ENCODE results near the gene INAFM2. TPM values are rescaled to one million over a fixed set of nuclear protein-coding genes. Genes with fewer than 3 reads are reported as not detected.

The INAFM2 gene
- total RNA-seq, 2 experiments from 2014 or later = 8.8 to 9.4 TPM

- peak; percentile 21 for ATAC-seq (ENCODE audit: low read depth)
- H3K36me3 Mint-ChIP-seq = no peaks in the 10 kb centered on the region
- H3K27ac Mint-ChIP-seq = peak overlapping the region; percentile 43
- POLR2A ChIA-PET = interaction anchor here (0.6 to 2.2 kb wide), 3 partner anchors 24 to 51 kb away, joined by 3 to 8 read pairs (median 3); partner anchors contain the start of genes KNSTRN and PLCB2
- peak; percentile 65 for DNase-seq
- H3K9me3 Mint-ChIP-seq = no peaks in the 10 kb centered on the region
- H3K4me3 Mint-ChIP-seq = peak overlapping the region; percentile 82
- H3K27me3 Mint-ChIP-seq = peaks cover 17% of the 10 kb centered on the region
- H3K4me1 Mint-ChIP-seq = peaks cover 16% of the 10 kb centered on the region
Observed at GRCh38 chr15:40358471-40359353, 35.2 kb downstream of the INAFM2 start.

GRCh38 chr15:40360015-40360414 lies 36.5 kb downstream of the INAFM2 start:
- Mint-ChIP-seq H3K27ac (no peak overlapping the region), H3K4me1 (peaks cover 14% of the 10 kb centered on the region), H3K4me3 (no peak overlapping the region), H3K27me3 (peaks cover 9% of the 10 kb centered on the region), H3K36me3 (no peaks in the 10 kb centered on the region), H3K9me3 (no peaks in the 10 kb centered on the region)
- DNase-seq = no peak
- POLR2A ChIA-PET = interaction anchor here (0.6 kb wide), 1 partner anchor 209 kb away, joined by 3 read pairs; the partner anchor contains the start of gene RPUSD2
- no peak for ATAC-seq (ENCODE audit: low read depth)

- Mint-ChIP-seq H3K9me3 (no peaks in the 10 kb centered on the region), H3K4me3 (no peak overlapping the region), H3K27me3 (peaks cover 2% of the 10 kb centered on the region), H3K36me3 (no peaks in the 10 kb centered on the region), H3K4me1 (peaks cover 18% of the 10 kb centered on the region), H3K27ac (no peak overlapping the region)
- POLR2A ChIA-PET = no interaction called here
- DNase-seq (no peak), ATAC-seq (ENCODE audit: low read depth) (no peak)
Observed at GRCh38 chr15:40361640-40362039, 38.1 kb downstream of the INAFM2 start.

- Mint-ChIP-seq H3K4me3 (no peak overlapping the region), H3K27me3 (no peaks in the 10 kb centered on the region), H3K9me3 (no peaks in the 10 kb centered on the region), H3K36me3 (no peaks in the 10 kb centered on the region), H3K27ac (no peak overlapping the region), H3K4me1 (peaks cover 19% of the 10 kb centered on the region)
- ATAC-seq (ENCODE audit: low read depth) (no peak), DNase-seq (no peak)
- POLR2A ChIA-PET = interaction anchor here (0.8 kb wide), 1 partner anchor 42 kb away, joined by 3 read pairs; the partner anchor contains the start of gene IVD
Observed at GRCh38 chr15:40363611-40364010, 40.1 kb downstream of the INAFM2 start.

GRCh38 chr15:40364251-40364650 lies 40.8 kb downstream of the INAFM2 start:
- H3K27ac Mint-ChIP-seq = no peak overlapping the region
- no peaks in the 10 kb centered on the region for H3K9me3 Mint-ChIP-seq
- POLR2A ChIA-PET = no interaction called here
- no peaks in the 10 kb centered on the region for H3K27me3 Mint-ChIP-seq
- DNase-seq (no peak), ATAC-seq (ENCODE audit: low read depth) (no peak)
- peaks cover 12% of the 10 kb centered on the region for H3K4me1 Mint-ChIP-seq
- no peaks in the 10 kb centered on the region for H3K36me3 Mint-ChIP-seq
- no peak overlapping the region for H3K4me3 Mint-ChIP-seq

GRCh38 chr15:40365016-40365415 lies 41.5 kb downstream of the INAFM2 start:
- Mint-ChIP-seq H3K27ac (no peak overlapping the region), H3K36me3 (no peaks in the 10 kb centered on the region), H3K9me3 (no peaks in the 10 kb centered on the region), H3K4me3 (no peak overlapping the region), H3K27me3 (no peaks in the 10 kb centered on the region), H3K4me1 (peaks cover 12% of the 10 kb centered on the region)
- POLR2A ChIA-PET = interaction anchor here (1.6 kb wide), 1 partner anchor 40 kb away, joined by 3 read pairs; the partner anchor contains the start of gene IVD
- ATAC-seq (ENCODE audit: low read depth) = no peak
- DNase-seq = no peak

- Mint-ChIP-seq H3K4me3 (no peak overlapping the region), H3K4me1 (peaks cover 14% of the 10 kb centered on the region), H3K27ac (peak overlapping the region; percentile 40), H3K36me3 (no peaks in the 10 kb centered on the region), H3K9me3 (no peaks in the 10 kb centered on the region), H3K27me3 (peaks cover 3% of the 10 kb centered on the region)
- ATAC-seq (ENCODE audit: low read depth) (no peak), DNase-seq (no peak)
- POLR2A ChIA-PET = interaction anchor here (1.5 to 4.0 kb wide), 3 partner anchors 9 to 56 kb away, joined by 3 to 22 read pairs (median 6); partner anchors contain the start of gene IVD
Observed at GRCh38 chr15:40365624-40366456, 42.3 kb downstream of the INAFM2 start.

GRCh38 chr15:40366457-40367370 lies 43.2 kb downstream of the INAFM2 start:
- Mint-ChIP-seq H3K9me3 (no peaks in the 10 kb centered on the region), H3K4me3 (peak overlapping the region; percentile 80), H3K36me3 (no peaks in the 10 kb centered on the region), H3K4me1 (peaks cover 14% of the 10 kb centered on the region), H3K27ac (peak overlapping the region; percentile 78), H3K27me3 (peaks cover 12% of the 10 kb centered on the region)
- POLR2A ChIA-PET = interaction anchor here (1.0 to 4.0 kb wide), 6 partner anchors 10 to 74 kb away, joined by 3 to 22 read pairs (median 6); partner anchors contain the start of genes BAHD1 and IVD
- DNase-seq = no peak
- no peak for ATAC-seq (ENCODE audit: low read depth)

GRCh38 chr15:40367371-40367685 lies 43.8 kb downstream of the INAFM2 start:
- Mint-ChIP-seq H3K36me3 (no peaks in the 10 kb centered on the region), H3K4me3 (peak overlapping the region; percentile 80), H3K4me1 (peaks cover 14% of the 10 kb centered on the region), H3K27me3 (peaks cover 15% of the 10 kb centered on the region), H3K9me3 (no peaks in the 10 kb centered on the region), H3K27ac (peak overlapping the region; percentile 78)
- no peak for ATAC-seq (ENCODE audit: low read depth)
- DNase-seq = no peak
- POLR2A ChIA-PET = interaction anchor here (1.0 to 4.0 kb wide), 5 partner anchors 11 to 73 kb away, joined by 3 to 22 read pairs (median 6); partner anchors contain the start of gene BAHD1

- POLR2A ChIA-PET = interaction anchor here (1.0 to 4.0 kb wide), 7 partner anchors 31 to 73 kb away, joined by 3 to 22 read pairs (median 5); partner anchors contain the start of genes BAHD1 and IVD
- Mint-ChIP-seq H3K27ac (peak overlapping the region; percentile 78), H3K4me1 (peaks cover 14% of the 10 kb centered on the region), H3K27me3 (peaks cover 15% of the 10 kb centered on the region), H3K36me3 (no peaks in the 10 kb centered on the region), H3K9me3 (no peaks in the 10 kb centered on the region), H3K4me3 (peak overlapping the region; percentile 80)
- peak; percentile 94 for ATAC-seq (ENCODE audit: low read depth)
- DNase-seq = peak; percentile 91
Observed at GRCh38 chr15:40367686-40368611, 44.5 kb downstream of the INAFM2 start.

- H3K27ac Mint-ChIP-seq = no peak overlapping the region
- peaks cover 15% of the 10 kb centered on the region for H3K27me3 Mint-ChIP-seq
- POLR2A ChIA-PET = interaction anchor here (1.1 to 4.0 kb wide), 5 partner anchors 30 to 70 kb away, joined by 3 to 22 read pairs (median 8); partner anchors contain the start of gene IVD
- H3K4me1 Mint-ChIP-seq = peaks cover 14% of the 10 kb centered on the region
- no peaks in the 10 kb centered on the region for H3K36me3 Mint-ChIP-seq
- peak overlapping the region; percentile 2 for H3K4me3 Mint-ChIP-seq
- DNase-seq (no peak), ATAC-seq (ENCODE audit: low read depth) (no peak)
- H3K9me3 Mint-ChIP-seq = no peaks in the 10 kb centered on the region
Observed at GRCh38 chr15:40368719-40369473, 45.4 kb downstream of the INAFM2 start.

All from activated naive CD8-positive, alpha-beta T cell treated with anti-CD3 and anti-CD28 coated beads, Interleukin-2, amount 10 ng/mL, durations not matched to agents 7 days and 5 days (primary cell).